ENCODE results near the gene FAM124B.

Gene FAM124B

DNA sequence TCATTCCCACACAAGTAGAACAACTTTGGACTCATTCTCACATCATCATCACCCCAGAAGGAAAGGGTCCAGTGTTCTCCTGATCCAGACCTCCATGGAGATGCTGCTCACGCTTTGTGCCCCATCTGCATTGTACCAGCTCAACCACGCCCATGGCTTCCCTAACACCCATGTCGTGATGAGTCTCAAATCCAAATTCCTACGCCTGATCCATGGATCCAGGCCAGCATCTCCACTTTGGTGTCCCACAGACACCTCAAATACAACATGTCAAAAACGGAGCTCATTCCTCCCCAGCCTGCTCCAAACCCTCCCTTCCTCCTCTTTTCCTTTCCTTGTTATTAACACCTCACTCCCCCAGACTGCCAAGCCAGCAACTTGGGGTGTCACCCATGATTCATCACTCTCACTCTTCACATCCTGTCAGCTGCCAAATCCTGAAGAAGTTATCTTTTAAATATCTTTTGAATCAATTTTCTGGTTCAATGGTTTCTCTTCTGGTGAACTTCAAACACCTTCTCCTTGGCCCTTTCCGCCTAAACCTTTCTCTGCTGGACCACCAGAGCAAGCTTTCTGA is 30.2 kb upstream of the FAM124B start:
- DNase-seq (ENCODE audit: low read depth), result no peak
- no peak overlapping the region for H3K4me3 ChIP-seq (ENCODE audit: low read depth, low read length)

DNA sequence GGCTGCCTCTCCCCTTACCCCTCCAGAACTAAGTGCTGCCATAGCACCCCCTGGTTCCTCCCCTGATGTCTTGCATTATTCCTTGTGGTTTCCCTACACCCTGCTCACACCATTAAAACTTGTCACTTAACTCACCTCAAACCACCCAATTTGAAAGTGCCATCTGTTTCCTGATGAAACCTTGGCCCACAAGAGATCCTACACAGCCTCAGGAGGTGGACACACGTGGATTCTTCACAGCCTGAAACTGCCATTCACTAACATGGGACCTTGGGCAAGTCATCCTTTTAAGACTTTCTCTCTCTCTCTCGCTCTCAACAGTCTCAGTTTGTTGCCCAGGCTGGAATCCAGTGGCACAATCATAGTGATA is 27.5 kb upstream of the FAM124B start:
- no peak overlapping the region for H3K4me3 ChIP-seq (ENCODE audit: low read depth, low read length)
- no peak for DNase-seq (ENCODE audit: low read depth)
- TF ChIP-seq, protein P1, sequence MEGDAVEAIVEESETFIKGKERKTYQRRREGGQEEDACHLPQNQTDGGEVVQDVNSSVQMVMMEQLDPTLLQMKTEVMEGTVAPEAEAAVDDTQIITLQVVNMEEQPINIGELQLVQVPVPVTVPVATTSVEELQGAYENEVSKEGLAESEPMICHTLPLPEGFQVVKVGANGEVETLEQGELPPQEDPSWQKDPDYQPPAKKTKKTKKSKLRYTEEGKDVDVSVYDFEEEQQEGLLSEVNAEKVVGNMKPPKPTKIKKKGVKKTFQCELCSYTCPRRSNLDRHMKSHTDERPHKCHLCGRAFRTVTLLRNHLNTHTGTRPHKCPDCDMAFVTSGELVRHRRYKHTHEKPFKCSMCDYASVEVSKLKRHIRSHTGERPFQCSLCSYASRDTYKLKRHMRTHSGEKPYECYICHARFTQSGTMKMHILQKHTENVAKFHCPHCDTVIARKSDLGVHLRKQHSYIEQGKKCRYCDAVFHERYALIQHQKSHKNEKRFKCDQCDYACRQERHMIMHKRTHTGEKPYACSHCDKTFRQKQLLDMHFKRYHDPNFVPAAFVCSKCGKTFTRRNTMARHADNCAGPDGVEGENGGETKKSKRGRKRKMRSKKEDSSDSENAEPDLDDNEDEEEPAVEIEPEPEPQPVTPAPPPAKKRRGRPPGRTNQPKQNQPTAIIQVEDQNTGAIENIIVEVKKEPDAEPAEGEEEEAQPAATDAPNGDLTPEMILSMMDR (IDR thresholded peaks at IDR 0.05; ENCODE audit: low read depth, low read length, missing control alignments), result no peak

More for the DNA sequence above, 30.2 kb upstream of the FAM124B start:
- TF ChIP-seq, protein P1 (IDR thresholded peaks at IDR 0.05; ENCODE audit: low read depth, low read length, missing control alignments), result no peak

DNA sequence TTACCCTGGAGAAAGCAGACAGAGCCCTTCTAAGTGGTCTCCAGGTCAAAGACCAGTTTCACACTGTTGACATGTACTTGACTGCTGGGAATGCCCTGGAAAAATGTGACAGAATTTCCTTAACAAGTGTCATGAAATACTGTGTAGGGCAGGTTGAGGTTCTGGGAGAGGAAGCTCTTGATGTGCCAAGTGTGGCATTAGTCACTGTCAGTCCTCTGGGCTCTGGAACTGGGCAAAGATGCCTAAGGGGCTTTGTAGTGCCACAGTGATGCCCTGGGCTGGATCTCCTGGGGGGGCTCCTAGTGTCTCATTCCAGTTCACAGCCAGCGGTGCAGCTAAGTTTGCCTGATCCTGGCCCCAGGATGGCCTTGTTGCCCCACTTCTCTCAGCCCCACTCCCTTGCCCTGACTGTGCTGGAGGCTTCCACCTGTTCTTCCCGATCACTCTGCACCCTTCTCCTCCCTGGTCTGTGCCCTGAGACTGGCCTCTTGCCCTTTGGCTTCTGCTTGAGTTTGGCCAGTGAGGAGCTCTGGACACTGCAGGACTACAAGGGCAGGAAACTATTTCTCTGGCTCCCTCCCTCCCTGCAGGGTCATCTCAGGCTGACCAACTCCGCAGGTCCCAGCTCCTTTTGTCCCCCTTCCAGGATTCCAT is 27.0 kb upstream of the FAM124B start:
- no peak for DNase-seq (ENCODE audit: low read depth)
- no peak overlapping the region for H3K4me3 ChIP-seq (ENCODE audit: low read depth, low read length)
- TF ChIP-seq, protein P1 (IDR thresholded peaks at IDR 0.05; ENCODE audit: low read depth, low read length, missing control alignments), result no peak

DNA sequence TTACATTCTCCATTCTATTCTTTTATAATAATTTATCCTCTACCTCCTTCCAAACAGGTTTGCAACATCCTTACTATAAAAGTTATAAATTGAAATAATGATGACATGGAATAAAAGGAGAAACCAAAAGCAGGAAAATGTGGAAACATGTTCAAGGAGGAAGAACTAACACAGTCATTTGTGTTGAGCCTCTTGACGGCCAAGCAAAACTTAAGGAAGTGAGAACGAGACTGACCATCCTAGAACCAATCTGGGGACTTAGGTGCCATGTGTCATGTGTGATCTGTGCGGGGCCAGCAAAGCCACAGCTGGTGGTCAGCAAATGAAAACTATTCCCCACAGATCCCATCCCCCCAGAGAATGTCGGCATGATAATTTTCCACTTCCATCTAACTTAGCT is 25.6 kb upstream of the FAM124B start:
- no peak overlapping the region for H3K4me3 ChIP-seq (ENCODE audit: low read depth, low read length)
- TF ChIP-seq, protein P1 (IDR thresholded peaks at IDR 0.05; ENCODE audit: low read depth, low read length, missing control alignments), result no peak
- DNase-seq (ENCODE audit: low read depth), result no peak

DNA sequence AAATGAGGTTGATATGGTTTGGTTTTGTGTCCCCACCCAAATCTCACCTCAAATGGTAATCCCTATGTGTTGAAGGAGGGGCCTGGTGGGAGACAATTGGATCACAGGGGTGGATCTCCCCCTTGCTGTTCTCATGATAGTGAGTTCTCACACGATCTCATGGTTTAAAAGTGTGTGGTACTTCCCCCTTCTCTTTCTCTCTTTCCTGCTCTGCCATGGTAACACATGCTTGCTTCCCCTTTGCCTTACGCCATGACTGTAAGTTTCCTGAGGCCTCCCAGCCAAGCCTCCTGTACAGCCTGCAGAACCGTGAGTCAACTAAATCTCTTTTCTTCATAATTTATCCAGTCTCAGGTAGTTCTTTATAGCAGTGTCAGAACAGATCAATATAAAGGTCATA is 24.7 kb upstream of the FAM124B start:
- no peak for DNase-seq (ENCODE audit: low read depth)
- TF ChIP-seq, protein P1 (IDR thresholded peaks at IDR 0.05; ENCODE audit: low read depth, low read length, missing control alignments), result no peak
- no peak overlapping the region for H3K4me3 ChIP-seq (ENCODE audit: low read depth, low read length)

DNA sequence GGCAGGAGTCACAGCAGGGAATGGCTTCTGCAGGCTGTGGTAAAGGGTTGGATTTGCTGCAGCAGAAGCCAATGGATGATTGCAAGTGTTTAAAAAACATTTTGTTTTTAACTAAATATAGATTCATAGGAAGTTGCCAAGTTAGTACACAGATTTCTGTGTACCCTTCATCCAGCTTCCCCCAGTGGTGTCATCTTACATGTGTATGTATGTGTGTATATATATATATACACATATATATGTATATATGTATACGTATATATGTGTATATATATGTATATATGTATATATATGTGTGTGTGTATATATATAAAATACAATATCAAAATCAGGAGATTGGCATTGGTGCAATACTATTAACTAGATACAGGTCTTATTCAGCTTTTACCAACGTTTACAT is 19.2 kb upstream of the FAM124B start:
- DNase-seq (ENCODE audit: low read depth), result no peak
- no peak overlapping the region for H3K4me3 ChIP-seq (ENCODE audit: low read depth, low read length)
- TF ChIP-seq, protein P1 (IDR thresholded peaks at IDR 0.05; ENCODE audit: low read depth, low read length, missing control alignments), result no peak

DNA sequence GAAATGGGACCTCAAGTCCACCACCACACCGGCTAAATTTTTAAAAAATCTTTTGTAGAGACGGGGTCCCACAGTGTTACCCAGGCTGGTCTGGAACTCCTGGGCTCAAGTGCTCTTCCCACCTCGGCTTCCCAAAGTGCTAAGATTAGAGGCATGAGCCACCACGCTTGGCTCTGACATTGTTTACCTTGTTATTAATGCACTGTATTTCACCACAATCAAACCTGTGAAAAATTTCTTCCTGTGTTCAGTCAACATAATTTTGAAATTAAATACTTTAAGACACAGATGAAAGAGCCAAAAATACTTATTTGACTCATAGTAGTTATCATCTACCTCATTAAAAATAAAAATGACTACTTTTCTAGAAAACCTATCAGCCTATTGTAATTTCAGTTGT is 16.0 kb upstream of the FAM124B start:
- no peak for DNase-seq (ENCODE audit: low read depth)
- H3K4me3 ChIP-seq (ENCODE audit: low read depth, low read length), result no peak overlapping the region
- TF ChIP-seq, protein P1 (IDR thresholded peaks at IDR 0.05; ENCODE audit: low read depth, low read length, missing control alignments), result no peak

All from GM12864 (cell line).